NCI-H1417 treated with DMSO at 0.1 percent for 48 hours (cell line): ENCODE data around the gene CES2.

ENCODE experiments used
- DNase-seq: peaks from one replicate; lab custom pipeline; 2025; lab: John Stamatoyannopoulos, UW

CES2 gene

DNA sequence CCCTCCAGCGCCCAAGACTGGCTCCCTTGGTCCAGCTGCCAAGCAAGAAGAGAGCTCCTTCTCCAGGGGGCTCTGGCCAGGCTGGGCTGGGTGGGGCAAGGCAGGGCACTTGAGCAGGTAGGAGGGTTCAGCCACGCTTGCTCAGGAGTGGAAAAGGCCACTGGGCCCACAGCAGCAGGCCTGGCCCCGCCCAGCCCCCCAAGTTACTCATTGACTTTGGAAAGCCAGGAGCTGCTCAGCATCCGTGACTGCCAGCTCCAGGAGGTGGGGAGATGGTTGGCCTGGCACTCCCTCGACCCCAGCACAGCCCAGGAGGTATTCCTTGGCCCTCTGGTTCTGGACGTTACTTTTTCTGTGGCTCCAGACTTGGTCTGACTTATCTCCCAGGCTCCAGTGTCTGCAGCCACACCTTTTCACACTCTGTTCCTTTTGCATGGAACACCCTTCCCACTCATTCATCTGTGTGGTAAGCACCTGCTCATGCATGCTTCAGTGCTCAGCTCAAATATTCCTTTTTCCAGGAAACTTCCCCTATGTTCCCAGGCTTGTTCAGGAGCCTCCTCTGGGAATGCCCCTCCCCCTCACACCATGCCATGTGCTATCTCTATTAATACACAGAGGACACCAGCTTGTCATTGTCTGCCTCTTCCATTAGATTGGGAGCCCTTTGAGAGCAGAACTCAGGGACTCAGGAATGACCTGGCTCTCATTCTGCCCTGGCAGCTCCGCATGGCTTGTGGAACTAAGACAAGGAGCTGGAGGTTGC, 16.3 kb upstream of the CES2 start, which contains the start of gene CDH16:
CDH16 (minus strand) TSS at position 83 of the 766 bp plus-strand sequence. CDS start 820 bp downstream, outside the sequence.
- DNase-seq = no peak

DNA sequence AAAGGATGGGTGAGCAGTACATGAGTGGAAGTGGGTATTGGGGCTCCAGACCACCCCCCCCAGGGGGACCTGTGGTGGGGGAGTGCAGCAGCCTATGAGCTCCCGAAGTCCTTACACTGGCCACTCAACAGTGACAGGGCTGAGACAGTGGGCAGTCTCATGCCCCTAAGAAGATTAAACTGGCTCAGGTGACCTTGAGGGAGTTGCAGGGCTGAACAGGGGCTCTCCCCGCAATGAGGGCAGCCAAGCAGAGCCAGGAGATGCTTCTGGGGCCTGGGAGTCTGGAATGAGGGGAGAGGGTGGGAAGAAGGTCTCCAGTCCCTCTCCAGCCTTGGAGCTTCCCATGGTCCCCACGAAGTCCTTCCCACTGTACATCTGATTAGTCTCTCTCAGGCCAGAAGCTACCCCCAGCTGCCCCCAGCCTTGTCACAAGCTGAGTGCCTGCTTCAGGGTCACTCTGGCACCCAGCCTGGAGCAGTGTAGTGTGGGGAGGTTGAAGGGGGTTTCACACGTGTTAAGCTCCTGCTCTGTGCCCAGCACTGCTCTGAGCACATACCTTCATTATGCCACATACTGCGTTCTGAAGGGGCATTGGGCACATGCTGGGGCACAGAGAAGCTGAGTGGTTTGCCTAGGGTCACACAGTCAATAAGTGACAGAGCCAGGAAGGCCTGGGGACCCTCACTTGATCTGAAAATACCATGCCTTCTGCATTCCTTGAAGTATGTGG, 15.6 kb upstream of the CES2 start:
- no peak for DNase-seq

DNA sequence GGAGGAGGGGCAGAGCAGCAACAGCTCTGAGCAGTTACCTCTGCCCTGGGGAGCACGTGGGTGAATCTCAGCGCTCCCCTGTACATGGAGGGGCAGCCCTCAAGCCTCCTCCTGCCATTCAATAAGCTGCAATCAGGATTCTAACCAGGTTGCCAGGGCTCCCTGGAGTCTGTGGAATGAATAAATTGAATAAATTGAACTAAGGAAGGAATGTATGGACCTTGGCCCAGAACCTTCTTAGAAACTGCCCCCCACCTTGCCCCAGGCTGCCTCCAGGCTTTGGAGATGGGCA, 15.1 kb upstream of the CES2 start:
- DNase-seq = no peak

DNA sequence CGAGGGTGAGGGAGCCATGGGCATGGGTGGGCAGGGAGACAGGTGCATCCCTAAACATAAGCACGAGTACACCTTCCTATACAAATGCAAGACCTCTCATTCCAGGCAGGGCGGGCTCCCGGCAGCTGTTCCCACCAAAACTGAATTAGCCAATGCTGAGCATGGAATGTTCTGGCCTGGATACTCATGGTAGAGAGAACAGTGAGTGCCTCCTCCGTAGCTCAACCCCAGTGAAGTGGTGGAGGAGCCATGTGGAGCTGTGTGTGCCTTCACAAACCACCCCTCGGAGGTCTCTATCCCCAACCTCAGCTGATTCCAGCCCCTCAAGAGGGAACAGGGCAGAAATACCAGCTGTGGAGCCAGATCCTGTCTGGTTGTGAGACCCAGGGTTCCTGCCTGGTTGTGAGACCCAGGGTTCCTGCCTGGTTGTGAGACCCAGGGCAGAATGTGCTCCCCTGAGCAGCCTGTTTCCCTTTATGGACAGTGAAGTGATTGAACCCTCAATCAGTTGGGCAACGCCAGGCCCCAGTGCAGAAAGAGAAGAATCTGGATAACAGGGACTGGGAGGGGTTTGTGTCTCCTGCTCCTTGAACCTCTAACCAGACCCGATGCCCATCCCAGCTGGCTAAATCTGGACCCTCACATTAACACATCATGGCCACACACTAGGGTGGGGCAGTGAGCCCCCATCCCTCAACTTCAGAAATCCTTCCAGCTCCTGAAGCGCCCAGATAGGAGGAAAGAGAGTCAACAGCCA, 14.2 kb upstream of the CES2 start:
- DNase-seq = no peak

DNA sequence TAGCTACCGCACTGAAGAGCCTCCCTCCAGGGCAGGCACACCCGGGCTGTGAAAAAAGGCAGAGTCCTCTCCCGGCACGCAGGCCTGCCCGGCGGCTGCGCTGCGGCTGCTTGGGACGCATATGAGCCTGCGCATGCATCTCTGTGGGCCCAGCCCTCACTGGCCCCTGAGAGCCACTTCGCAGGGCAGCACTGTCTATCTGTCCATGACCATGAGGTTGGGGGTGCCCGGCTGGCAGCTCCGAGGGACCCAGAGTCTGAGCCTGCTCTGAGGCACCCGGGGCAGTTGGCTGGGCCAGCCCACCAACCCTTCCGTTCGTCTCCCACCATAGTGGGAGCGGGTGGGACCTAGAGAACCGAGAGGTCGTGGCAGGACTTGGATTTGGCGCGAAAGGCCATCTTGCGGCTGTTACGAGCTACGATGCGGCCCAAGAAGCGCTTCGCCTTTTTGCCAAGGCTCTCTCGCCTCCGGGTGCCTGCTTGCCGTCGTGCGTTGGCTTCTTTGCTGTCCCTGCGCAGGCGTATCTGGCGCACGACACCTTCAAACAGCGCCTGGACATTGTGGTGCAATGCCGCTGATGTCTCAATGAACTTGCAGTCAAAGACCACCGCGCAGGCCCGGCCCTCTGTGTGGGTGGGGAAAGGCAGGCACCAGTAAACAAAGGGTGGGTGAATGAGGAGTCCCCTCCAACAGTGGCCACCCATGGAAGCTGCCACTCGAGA, 13.4 kb upstream of the CES2 start:
- no peak for DNase-seq

DNA sequence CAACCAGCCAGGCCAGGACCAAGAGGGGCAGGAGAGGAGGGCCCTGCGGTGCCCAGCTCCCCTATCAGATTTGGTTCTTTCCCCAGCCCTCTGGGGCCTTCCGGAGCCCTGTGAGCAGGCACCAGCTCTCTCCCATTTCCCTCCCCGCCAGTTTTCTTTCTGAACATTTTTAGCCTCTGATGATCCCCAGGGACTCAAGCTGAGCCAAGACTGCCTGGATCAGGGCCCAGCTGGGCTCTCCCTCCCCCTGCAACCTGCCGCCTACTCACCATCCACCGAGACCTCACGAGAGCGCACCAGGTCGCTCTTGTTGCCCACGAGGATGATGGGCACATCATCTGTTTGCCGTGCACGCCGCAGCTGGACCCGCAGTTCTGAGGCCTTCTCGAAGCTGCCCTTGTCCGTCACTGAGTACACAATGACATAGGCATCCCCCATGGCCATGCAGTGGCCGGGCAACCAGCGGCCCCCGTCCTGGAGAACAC, 12.0 kb upstream of the CES2 start:
- DNase-seq = no peak

DNA sequence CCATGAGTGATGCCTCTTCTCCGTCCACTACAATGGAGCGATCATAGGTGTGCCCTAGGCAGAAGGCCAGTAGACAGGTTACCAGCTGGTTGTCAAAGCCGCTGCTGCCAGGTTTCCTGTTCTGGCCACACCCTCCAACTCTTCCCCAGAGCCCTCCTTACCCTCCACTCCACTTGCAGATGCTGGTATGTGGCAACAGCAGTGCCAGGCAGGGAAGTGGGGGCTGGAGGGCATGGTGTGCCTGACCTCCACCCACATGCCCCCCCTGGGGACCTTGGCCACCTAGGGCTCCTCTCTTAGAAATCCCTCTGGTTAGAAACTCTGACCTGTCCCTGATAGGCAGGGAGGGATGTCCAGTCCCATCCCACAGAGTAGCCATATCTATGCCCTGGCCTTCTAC, 11.4 kb upstream of the CES2 start:
- no peak for DNase-seq

DNA sequence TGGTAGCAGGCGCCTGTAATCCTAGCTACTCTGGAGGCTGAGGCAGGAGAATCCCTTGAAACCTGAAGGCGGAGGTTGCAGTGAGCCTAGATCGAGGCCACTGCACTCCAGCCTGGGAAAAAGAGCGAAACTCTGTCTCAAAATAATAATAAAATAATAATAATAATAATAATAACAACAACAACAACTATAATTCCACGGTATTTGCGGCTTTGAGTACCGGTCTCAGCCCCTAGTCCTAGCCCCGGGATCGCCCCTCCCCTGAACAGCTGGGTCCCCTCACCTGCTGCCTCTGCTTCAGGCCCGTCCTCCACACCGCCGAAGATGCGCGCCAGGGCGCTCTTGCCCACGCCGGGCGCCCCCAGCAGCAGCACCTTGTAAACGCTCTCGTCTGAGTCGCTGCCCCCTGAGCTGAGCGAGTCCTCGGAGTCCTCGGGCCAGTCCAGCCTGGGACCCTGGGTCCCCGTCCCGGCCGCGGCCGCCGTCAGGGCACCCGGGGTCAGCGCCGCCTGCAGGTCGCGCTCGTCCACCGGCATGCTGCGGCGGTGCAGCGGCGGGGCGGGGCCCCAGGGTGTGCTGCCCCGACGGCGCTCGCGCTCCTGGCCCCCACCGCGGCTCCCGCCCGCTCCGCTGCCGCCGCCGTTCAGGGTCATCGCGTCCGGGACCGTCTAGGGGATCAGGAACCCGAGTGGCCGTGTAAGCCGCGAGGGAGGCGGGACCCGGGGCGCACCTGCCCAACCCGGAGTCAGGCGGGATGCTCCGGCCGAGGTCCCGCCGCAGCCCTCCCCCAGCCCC, 10.6 kb upstream of the CES2 start:
- DNase-seq = no peak

DNA sequence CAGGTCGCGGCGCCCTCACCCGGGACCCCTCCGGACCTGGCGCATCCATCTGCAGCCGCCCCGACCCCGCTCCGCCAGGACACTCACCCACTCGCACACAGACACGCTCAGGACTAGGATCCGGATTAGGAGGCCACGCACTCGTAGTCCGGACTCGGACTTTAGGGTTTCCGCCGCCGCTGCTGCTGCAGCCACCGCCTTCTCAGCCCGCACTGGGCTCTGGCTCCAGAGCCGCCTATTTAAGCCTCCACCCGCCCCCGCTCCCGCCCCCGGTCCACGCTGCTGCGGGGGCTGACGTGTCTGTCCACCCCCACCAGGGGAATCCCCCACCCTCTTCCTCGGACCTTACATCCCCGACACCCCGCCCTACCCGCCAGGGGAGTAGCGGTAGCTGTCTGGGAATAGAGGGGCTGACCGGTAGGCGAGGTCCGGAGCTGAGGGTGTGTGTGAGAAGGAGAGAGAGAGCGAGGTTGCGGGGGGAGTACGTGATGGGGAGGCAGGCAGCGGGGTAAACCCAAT, 9.9 kb upstream of the CES2 start, which contains the start of gene RRAD:
RRAD (minus strand) TSS at position 214 of the 519 bp plus-strand sequence. CDS start 356 bp downstream, outside the sequence.
- DNase-seq = no peak

DNA sequence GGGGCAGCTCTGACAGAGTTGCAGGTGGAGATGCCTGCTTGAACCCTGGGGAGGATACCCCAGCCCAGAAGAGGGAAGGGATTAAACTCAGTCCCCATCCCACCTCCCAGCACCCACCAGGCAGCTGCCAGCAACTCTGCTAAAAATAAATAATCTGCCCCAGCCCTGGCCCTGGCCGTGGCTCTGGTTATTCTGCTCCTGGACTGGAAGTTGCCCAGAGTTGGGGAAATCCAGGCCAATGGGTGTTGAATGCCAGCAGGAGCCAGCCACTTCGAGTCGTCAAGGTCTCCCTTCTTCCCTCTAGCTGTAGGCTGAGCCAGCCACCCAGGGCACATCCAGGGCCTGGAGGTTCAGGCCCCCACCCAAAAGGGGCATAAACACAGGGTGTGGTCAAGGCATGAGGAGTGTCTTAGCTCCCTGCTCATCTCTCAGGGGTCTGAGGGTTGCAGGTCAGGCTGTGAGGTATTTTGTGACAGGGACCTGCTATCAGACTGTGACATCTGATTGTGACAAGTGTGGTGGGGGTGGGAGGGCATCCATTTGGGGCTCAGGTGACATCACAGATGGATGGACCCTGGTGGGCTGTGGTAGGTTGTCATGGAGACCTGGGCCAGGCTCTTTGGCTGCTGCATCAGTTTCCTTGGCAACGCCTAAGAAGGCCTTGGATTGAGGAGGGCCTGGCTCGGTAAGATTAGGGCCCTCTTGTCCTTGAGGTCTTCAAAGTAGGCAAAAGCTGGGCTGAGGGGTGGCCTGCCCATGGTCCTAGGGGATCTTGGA, 9.0 kb upstream of the CES2 start:
- DNase-seq = no peak

DNA sequence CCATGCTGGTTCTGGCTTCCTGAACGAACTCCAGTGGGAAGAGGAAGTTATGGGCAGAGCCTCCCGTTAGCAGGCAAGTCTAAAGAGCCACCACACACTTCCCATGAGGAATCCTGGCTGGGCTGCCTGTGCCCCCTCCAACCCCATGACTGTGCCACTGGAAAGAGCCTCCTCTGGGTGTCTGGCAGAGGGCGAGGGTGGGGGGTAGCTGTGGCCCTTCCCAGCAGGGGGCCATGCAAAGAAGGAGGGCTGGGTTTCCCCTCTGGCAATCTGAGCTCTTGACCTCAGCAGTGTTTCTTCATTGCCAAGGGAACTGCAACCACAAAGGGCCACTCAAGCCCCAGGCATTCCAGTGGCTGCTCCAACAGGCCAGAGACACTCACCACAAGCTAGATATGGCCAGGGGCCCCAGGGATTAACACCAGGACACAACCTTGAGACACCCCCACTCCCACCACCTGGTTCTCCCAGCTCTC, 8.3 kb upstream of the CES2 start:
- DNase-seq = no peak

DNA sequence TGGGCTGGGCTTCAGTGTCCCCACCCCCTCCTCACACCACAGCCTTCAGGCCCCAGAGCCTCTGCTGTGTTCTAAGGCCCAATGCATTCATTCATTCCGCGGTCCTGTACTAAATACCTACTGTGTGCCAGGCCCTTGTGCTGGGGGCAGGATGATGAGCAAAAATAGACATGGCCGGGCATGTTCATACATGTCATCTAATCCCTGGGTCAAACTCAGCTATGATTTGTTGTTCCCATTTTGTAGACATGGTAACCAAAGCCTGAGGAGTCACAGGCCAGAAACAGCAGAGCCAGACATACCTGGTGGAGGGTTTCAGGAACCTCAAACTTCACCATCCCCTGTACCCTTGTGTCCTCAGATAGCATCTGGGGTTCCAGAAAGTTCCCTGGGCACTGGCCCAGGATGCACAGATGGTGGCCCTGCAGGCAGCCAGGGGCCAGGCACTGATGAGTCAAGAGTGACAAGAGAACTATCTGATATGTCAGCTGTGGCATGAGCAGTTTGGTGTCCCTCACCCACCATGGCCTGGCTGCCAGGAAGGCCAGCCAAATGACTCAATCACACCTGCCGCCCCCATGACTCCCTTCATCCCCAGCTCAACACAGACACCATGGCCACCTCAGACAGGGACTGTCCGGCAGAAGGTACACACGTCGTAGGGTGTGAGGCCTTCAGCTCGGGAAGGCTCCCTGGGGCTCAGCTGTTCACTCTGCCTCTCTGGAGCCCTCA, 7.2 kb upstream of the CES2 start:
- no peak for DNase-seq

DNA sequence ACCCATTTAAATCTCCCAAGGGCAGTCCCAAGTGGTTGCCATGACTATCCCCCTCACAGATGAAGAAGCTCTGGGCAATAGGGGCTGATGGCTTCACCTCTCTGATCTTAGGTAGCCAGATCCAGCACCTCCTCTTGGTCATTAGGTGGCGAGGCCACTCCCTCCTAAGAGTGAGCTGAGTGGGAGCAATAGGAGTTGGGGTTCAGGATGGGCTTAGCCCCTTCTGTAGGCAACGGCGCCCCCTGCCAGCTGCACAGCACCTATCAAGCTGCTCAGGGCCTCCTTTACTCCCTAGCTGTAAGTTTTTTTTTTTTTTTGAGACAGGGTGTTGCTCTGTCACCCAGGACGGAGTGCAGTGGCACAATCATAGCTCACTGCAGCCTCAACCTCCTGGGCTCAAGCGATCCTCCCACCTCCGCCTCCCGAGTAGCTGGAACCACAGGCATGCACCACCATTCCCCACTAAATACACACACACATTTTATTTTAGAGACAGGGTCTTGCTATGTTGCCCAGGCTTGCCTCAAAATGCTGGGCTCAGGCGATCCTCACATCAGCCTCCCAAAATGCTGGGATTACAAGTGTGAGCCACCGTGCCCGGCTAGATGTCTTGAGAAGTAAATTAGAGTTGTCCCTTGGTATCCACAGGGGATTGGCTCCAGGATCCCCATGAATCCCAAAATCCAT, 6.5 kb upstream of the CES2 start:
- DNase-seq = no peak

DNA sequence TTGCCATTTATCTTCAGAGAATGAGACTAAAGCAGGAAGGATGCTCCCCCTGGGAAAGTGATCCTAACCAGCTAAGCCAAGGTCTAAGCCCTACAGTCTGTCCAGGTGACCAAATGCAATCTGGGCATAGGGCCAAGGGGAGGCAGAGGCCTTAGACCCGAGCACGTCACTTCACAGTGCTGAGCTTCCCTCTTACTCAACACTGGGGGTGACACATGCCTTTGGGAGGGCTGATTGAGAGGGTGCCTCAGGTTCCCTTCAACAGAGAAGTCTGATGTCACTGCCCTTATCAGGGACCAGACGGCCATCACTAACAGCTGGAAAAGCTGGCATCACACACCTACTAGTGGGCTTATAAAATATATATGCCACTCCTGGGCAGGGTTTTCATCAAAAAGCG, 5.1 kb upstream of the CES2 start:
- no peak for DNase-seq

DNA sequence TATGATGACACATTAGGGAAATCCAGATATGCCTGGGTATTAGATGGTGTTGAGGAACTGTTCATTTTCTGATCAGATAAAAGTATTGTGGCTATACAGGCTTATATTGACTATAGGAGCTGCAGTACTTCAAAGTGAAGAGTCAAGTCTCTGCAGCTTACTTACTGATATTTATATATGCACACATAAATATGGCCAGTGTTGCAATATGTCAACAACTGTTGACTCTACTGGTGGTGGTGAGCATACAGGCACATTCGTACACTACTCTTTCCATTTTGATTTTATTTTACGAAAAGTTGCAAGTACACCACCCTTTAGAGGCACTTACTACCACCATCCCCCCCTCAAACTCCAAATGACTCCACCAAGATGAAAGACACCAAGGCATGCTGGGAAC, 3.7 kb upstream of the CES2 start:
- DNase-seq = no peak

DNA sequence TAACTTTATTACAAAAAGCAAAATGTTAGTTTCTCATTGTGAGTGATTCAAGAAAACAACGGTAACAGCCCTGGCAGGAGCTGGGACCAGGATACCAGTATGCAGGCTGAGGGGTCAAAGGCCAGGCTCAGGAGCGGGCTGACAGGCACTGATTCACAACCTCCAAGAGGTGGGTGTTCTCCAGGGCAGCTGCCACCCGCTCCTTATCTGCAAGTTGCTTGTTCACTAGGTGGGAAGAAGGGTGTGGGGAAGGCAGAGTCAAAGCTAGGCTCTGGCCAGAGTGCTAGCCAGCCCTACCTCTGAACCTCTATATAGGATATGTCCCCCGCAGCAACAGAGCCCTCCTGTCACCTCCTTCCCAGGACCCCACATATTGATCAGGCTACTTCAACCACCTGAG, 3.2 kb upstream of the CES2 start:
- DNase-seq = no peak

DNA sequence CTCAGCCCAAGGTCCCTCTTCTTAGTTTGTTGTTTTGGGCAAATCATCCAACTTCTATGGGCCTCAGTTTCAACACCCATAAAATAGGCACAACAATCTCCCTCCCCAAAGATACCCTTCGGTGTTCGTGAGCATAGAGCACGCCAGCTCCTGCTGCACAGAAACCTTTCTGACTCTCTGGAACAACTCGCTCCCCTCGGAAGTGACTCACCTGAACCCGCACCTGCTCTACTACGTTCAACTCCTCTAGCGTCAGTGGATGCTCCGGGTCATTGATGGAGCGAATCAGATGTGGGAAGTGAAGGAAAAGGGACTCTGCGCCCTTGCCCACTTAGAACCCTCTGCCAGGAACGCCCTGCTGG, 1.6 kb upstream of the CES2 start:
- no peak for DNase-seq

DNA sequence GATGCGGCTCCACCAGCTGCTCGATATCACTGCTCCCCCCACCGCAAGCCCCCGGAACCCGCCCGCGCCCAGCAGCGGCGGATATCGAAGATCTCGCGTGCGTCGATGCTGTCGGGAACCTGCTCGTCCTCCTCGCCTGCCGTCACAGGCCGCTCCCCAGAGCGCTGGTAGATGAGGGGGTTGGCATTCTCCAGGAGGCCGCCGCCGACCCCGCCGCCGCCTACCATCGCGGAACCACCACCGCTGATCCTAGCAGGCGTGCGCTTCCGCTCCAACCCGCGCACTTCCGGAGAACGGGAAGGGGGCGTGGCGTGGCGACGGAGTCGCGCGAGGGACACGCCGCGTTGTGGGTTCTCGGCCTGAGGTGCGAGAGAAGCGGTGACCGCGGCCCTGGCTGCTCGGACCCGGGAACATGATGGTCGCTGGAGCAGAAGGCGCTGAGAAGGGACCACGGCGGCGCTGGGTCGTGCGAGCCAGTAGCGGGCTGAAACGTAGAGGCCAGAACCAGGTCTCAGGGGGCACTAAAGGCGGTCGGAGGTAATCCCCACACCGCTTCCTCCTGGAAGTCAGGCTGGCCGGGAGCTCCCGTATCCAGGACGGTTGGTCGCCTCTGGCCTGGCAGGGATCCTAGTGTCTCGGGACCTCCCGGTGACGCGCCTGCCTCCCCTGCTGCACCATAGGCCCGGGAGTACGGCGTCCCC, 1.0 kb upstream of the CES2 start, which contains the start of gene CIAO2B:
CIAO2B (minus strand) TSS at position 265 of the 701 bp plus-strand sequence; CDS start at position 227, 38 bp downstream.
- peak; percentile 14 for DNase-seq
